B cell (primary cell): Measurements from ENCODE around the gene CASZ1. TPM values are rescaled to one million over a fixed set of nuclear protein-coding genes. Genes with fewer than 3 reads are reported as not detected.

ENCODE experiments used
- ATAC-seq: fragments of 200-7000 bp; cut with Tn5 transposase; one replicate; pipeline ENCODE4 v1.10.0; 2021; ENCODE audit warnings: low read depth, mild to moderate bottlenecking, moderate number of reproducible peaks, moderate library complexity
- CTCF ChIA-PET: fragments of 350-600 bp; sonication (Branson Sonifier 250); formaldehyde crosslinking; loops from one replicate; lab custom pipeline; 2021; ENCODE audit warnings: antibody characterized with exemption, inconsistent platforms; lab: Charles Lee
- POLR2A ChIA-PET: fragments of 350-600 bp; sonication (Branson Sonifier 250); formaldehyde crosslinking; loops from one replicate; lab custom pipeline; 2021; ENCODE audit warnings: antibody characterized with exemption; lab: Charles Lee
- DNase-seq: peaks from one replicate; pipeline ENCODE4 v3.0.0; 2013
- H2AFZ ChIP-seq: 2 replicates; pipeline ENCODE4 v1.6.1; 2012; ENCODE audit warnings: mild to moderate bottlenecking, low read depth, low read length; ENCODE audit not compliant: insufficient read depth, poor library complexity, severe bottlenecking
- H3K27ac ChIP-seq, 2 donors: 1 replicate in 1 of 2; 2 replicates in 1 of 2; pipeline ENCODE4 v1.5.1; 2012 to 2013; ENCODE audit warnings: low read length in 2 of 2, mild to moderate bottlenecking in 2 of 2, moderate library complexity in 1 of 2
- H3K27me3 ChIP-seq, 4 experiments: fragments of 200-600 bp in 1 of 4; sonication (generic) in 1 of 4; replicated peaks in 1 of 4; 1 replicate in 2 of 4; 2 replicates in 2 of 4; pipeline versions ENCODE4 v1.6.1 to v1.7.0; 2013 to 2016; ENCODE audit warnings: low read length in 3 of 4, mild to moderate bottlenecking in 2 of 4, mixed read lengths in 1 of 4, moderate library complexity in 1 of 4; ENCODE audit not compliant: insufficient read depth in 4 of 4, control insufficient read depth in 3 of 4; ENCODE audit errors: control extremely low read depth in 1 of 4
- H3K36me3 ChIP-seq, 2 experiments: replicated peaks in 1 of 2; 1 replicate in 1 of 2; 2 replicates in 1 of 2; pipeline versions ENCODE4 v1.6.1 to v1.7.1; 2013; ENCODE audit warnings: low read length in 1 of 2; ENCODE audit not compliant: insufficient read depth in 2 of 2, control insufficient read depth in 1 of 2; ENCODE audit errors: control extremely low read depth in 1 of 2, extremely low read depth in 1 of 2
- H3K4me1 ChIP-seq, 2 donors: fragments of 200-600 bp in 1 of 2; sonication (generic) in 1 of 2; 1 replicate in 1 of 2; 2 replicates in 1 of 2; pipeline versions ENCODE4 v1.5.1 to v1.6.1; 2013 to 2017; ENCODE audit warnings: low read length in 2 of 2; ENCODE audit not compliant: control insufficient read depth in 2 of 2, insufficient read depth in 2 of 2
- H3K4me2 ChIP-seq: replicated peaks from 2 replicates; pipeline ENCODE3; 2012; ENCODE audit warnings: mild to moderate bottlenecking, low read depth, low read length; ENCODE audit not compliant: poor library complexity, severe bottlenecking
- H3K4me3 ChIP-seq, 5 experiments: fragments of 200-600 bp in 1 of 5; sonication (generic) in 1 of 5; 1 replicate in 3 of 5; 2 replicates in 2 of 5; pipeline versions ENCODE4 v1.5.1 to v1.7.0; 2011 to 2016; ENCODE audit warnings: low read length in 4 of 5, mild to moderate bottlenecking in 4 of 5, low read depth in 2 of 5, control low read depth in 1 of 5, moderate library complexity in 1 of 5; ENCODE audit not compliant: insufficient read depth in 1 of 5; ENCODE audit errors: control extremely low read depth in 1 of 5, extremely low read depth in 1 of 5
- H3K79me2 ChIP-seq: fragments of 200-600 bp; sonication (generic); one replicate; pipeline ENCODE4 v1.6.0; 2016; ENCODE audit warnings: low read length; ENCODE audit not compliant: control insufficient read depth, insufficient read depth
- H3K9ac ChIP-seq: fragments of 200-600 bp; sonication (generic); 2 replicates; pipeline ENCODE4 v1.6.1; 2017; ENCODE audit warnings: mild to moderate bottlenecking, low read length, moderate library complexity
- H3K9me3 ChIP-seq, 3 donors: one replicate each; pipeline versions ENCODE4 v1.6.1 to v1.7.1; 2013; ENCODE audit warnings: low read length in 2 of 3; ENCODE audit not compliant: control insufficient read depth in 2 of 3, insufficient read depth in 1 of 3; ENCODE audit errors: control extremely low read depth in 1 of 3
- H4K20me1 ChIP-seq: 2 replicates; pipeline ENCODE4 v1.6.0; 2012; ENCODE audit warnings: mild to moderate bottlenecking, low read length; ENCODE audit not compliant: insufficient read depth, control insufficient read depth, poor library complexity, severe bottlenecking
- H3K27ac Mint-ChIP-seq: one replicate; pipeline ENCODE4 v1.8.0; 2021; ENCODE audit warnings: mixed read lengths
- H3K27me3 Mint-ChIP-seq: one replicate; pipeline ENCODE4 v1.8.0; 2021; ENCODE audit warnings: mixed read lengths
- H3K4me1 Mint-ChIP-seq: one replicate; pipeline ENCODE4 v1.8.0; 2021; ENCODE audit warnings: mixed read lengths
- H3K4me3 Mint-ChIP-seq: one replicate; pipeline ENCODE4 v1.8.0; 2021; ENCODE audit warnings: mixed read lengths
- H3K9me3 Mint-ChIP-seq: one replicate; pipeline ENCODE4 v1.8.0; 2022; ENCODE audit warnings: mixed read lengths; ENCODE audit not compliant: insufficient read depth
- EZH2 ChIP-seq: IDR thresholded peaks from 2 replicates; pipeline ENCODE4 v1.6.1; 2012; ENCODE audit warnings: borderline replicate concordance, low read depth, mild to moderate bottlenecking, moderate library complexity, low read length; ENCODE audit not compliant: insufficient read depth, poor library complexity, severe bottlenecking
- WGBS: methylation state at CpG from one replicate; pipeline ENCODE4 v1.1.5; 2013; ENCODE audit warnings: missing lambda C conversion rate; ENCODE audit not compliant: insufficient coverage; 5-methylcytosine and 5-hydroxymethylcytosine counted together
- intact Hi-C: fragments of 100-400 bp; cut with micrococcal nuclease; formaldehyde crosslinking; loops from one replicate; pipeline ENCODE4 v1.10.0; 2022
- polyA plus RNA-seq: library from polyadenylated mRNA; depleted of rRNA; stranded (reverse); fragments of >200 nt; gene quantifications from 2 replicates; pipeline ENCODE4 v1.2.3, GENCODE V29; 2012
- total RNA-seq, 2 donors: library from RNA; stranded (reverse); fragments of 120-200 nt in 1 of 2; gene quantifications; 1 replicate in 1 of 2; 2 replicates in 1 of 2; pipeline versions ENCODE4 v1.2.3 to v1.2.4, GENCODE V29; 2013 to 2022
- TF ChIP-seq, protein P1 (sequence below): fragments of 200-600 bp; IDR thresholded peaks from one replicate; pipeline ENCODE4 v1.8.0; 2022; ENCODE audit warnings: antibody characterized with exemption, mild to moderate bottlenecking

The CASZ1 gene
- total and polyA plus RNA-seq, 2 donors (not counting 1 experiment from before 2014, with no cell fraction given): 9.5 to 27.2 TPM

DNA sequence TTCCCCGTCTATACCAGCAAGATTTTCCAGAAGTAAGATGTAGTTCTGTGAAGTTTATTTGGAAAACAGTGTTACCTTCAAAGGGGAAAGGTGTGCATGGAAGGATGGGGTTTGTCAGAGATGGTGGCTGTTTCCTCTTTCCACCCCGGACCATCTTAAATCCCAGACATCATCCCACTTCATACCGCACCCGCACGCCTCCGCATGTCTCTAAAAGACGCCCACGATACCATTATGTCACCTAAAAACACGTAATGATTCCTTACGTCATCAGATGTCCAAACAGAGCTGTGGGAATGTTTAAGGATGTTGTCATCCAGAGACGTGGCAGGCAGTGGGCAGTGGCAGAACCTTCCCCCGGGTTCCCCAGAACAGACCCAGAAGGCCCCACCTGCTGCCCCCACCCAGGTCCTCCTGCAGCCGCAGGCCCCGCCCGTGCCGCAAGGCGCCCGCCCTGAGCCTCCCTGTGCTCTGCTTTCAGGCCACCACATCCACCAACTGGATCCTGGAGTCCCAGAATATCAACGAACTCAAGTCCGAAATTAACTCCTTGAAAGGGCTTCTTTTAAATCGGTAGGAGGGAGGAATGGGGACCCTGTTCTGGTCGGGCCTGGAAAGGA is 169.5 kb downstream of the CASZ1 start:
- ChIA-PET CTCF (no interaction called here), POLR2A (no interaction called here)
- Histone ChIP-seq H3K4me1 (no peaks in the 10 kb centered on the region), H3K36me3 (peaks cover 0 to 21% of the 10 kb centered on the region in 2 experiments), H3K9ac (no peak overlapping the region), H3K27ac (no peak overlapping the region), H3K4me2 (no peak overlapping the region), H3K27me3 (no peaks in the 10 kb centered on the region), H3K79me2 (no peaks in the 10 kb centered on the region), H4K20me1 (no peaks in the 10 kb centered on the region), H3K9me3 (no peaks in the 10 kb centered on the region), H3K4me3 (no peak overlapping the region), H2AFZ (no peak overlapping the region)
- Mint-ChIP-seq H3K4me3 (no peak overlapping the region), H3K27me3 (no peaks in the 10 kb centered on the region), H3K4me1 (no peaks in the 10 kb centered on the region), H3K27ac (no peak overlapping the region), H3K9me3 (no peaks in the 10 kb centered on the region)
- DNase-seq (no peak), ATAC-seq (no peak)
- 97% methylated on average over 10 of the region's 22 CpGs for WGBS
- intact Hi-C loops: no loop called here
- TF ChIP-seq EZH2: no peak
- TF ChIP-seq, protein P1, sequence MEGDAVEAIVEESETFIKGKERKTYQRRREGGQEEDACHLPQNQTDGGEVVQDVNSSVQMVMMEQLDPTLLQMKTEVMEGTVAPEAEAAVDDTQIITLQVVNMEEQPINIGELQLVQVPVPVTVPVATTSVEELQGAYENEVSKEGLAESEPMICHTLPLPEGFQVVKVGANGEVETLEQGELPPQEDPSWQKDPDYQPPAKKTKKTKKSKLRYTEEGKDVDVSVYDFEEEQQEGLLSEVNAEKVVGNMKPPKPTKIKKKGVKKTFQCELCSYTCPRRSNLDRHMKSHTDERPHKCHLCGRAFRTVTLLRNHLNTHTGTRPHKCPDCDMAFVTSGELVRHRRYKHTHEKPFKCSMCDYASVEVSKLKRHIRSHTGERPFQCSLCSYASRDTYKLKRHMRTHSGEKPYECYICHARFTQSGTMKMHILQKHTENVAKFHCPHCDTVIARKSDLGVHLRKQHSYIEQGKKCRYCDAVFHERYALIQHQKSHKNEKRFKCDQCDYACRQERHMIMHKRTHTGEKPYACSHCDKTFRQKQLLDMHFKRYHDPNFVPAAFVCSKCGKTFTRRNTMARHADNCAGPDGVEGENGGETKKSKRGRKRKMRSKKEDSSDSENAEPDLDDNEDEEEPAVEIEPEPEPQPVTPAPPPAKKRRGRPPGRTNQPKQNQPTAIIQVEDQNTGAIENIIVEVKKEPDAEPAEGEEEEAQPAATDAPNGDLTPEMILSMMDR: no peak

DNA sequence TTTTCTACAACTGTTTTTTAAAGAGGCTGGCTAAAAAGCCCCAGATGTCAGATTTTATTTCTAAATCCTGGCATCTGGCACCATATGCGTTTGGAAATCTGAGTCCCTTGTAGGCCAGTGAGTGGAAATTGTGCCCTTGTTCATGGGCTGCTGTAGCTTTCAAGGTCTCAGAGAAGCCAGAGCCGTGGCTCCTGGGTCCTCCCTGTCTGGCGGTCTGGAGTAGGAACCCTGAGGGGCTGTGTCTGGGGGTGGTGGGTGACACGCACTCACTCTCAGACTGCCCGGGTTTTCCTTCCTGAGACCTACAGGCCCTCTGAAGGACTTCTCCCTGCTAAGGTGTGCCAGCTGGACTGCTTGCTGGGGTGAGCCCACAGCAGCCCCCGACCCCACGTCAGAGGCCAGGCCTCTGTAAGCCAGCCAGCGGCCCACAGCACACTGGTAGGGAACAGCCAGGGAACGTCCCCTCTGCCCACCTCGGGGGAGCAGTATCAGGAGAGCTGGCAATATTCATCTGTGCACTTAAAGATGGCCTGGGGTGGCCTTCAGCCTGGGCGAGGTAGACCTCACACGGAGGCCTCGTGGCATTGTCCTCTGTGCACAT is 170.2 kb downstream of the CASZ1 start:
- WGBS: 98% methylated on average over 13 of the region's 13 CpGs
- ATAC-seq (no peak), DNase-seq (no peak)
- intact Hi-C loops: no loop called here
- Mint-ChIP-seq H3K27me3 (no peaks in the 10 kb centered on the region), H3K27ac (no peak overlapping the region), H3K4me3 (no peak overlapping the region), H3K9me3 (no peaks in the 10 kb centered on the region), H3K4me1 (no peaks in the 10 kb centered on the region)
- Histone ChIP-seq H3K36me3 (peaks cover 0 to 25% of the 10 kb centered on the region in 2 experiments), H3K9me3 (no peaks in the 10 kb centered on the region), H3K79me2 (no peaks in the 10 kb centered on the region), H3K4me2 (no peak overlapping the region), H4K20me1 (no peaks in the 10 kb centered on the region), H3K4me1 (no peaks in the 10 kb centered on the region), H3K27me3 (no peaks in the 10 kb centered on the region), H3K4me3 (no peak overlapping the region), H3K27ac (no peak overlapping the region), H2AFZ (no peak overlapping the region), H3K9ac (no peak overlapping the region)
- POLR2A ChIA-PET: no interaction called here
- TF ChIP-seq, protein P1: no peak
- no peak for TF ChIP-seq EZH2
- CTCF ChIA-PET: no interaction called here
